OCI-LY1 (cell line): ENCODE results near the gene GLIPR1L1.

Experiments
- H2AFZ ChIP-seq: fragments of 200-600 bp; sonication (generic), shearing (Covaris generic); 2 replicates; pipeline ENCODE4 v1.6.0; 2014; ENCODE audit warnings: antibody characterized with exemption, mild to moderate bottlenecking, low read length
- H3F3A ChIP-seq: fragments of 200-600 bp; sonication (generic), shearing (Covaris generic); 2 replicates; pipeline ENCODE4 v1.6.0; 2014; ENCODE audit warnings: mild to moderate bottlenecking, antibody characterized with exemption, low read length, moderate library complexity; ENCODE audit not compliant: insufficient read depth
- H3K27ac ChIP-seq: fragments of 200-600 bp; sonication (generic); 2 replicates; pipeline ENCODE4 v1.5.1; 2014; ENCODE audit warnings: low read length, mixed run types, mild to moderate bottlenecking, low read depth; ENCODE audit not compliant: poor library complexity, severe bottlenecking
- H3K27me3 ChIP-seq: fragments of 200-600 bp; sonication (generic); 2 replicates; pipeline ENCODE4 v1.6.0; 2014; ENCODE audit warnings: antibody characterized with exemption, mild to moderate bottlenecking, low read length, moderate library complexity; ENCODE audit not compliant: insufficient read depth
- H3K36me3 ChIP-seq: fragments of 200-600 bp; sonication (generic); 2 replicates; pipeline ENCODE4 v1.6.1; 2014; ENCODE audit warnings: mild to moderate bottlenecking, antibody characterized with exemption, low read length, moderate library complexity, mixed read lengths; ENCODE audit not compliant: insufficient read depth
- H3K4me1 ChIP-seq: fragments of 200-600 bp; sonication (generic); 2 replicates; pipeline ENCODE4 v1.5.1; 2014; ENCODE audit warnings: mild to moderate bottlenecking, low read length, moderate library complexity; ENCODE audit not compliant: insufficient read depth, severe bottlenecking
- H3K4me2 ChIP-seq: fragments of 200-600 bp; sonication (generic), shearing (Covaris generic); 2 replicates; pipeline ENCODE4 v1.6.1; 2014; ENCODE audit warnings: low read length
- H3K4me3 ChIP-seq: fragments of 200-600 bp; sonication (generic); 2 replicates; pipeline ENCODE4 v1.5.1; 2014; ENCODE audit warnings: low read length, low read depth, mild to moderate bottlenecking, mixed read lengths; ENCODE audit not compliant: poor library complexity, severe bottlenecking
- H3K79me2 ChIP-seq: fragments of 200-600 bp; shearing (Covaris generic); 2 replicates; pipeline ENCODE4 v1.6.1; 2016; ENCODE audit warnings: mixed run types, low read length, mixed read lengths; ENCODE audit not compliant: insufficient read depth
- H3K9ac ChIP-seq: fragments of 200-600 bp; sonication (generic), shearing (Covaris generic); 2 replicates; pipeline ENCODE4 v1.6.1; 2014; ENCODE audit warnings: mild to moderate bottlenecking, low read length, mixed read lengths
- H3K9me2 ChIP-seq: fragments of 200-600 bp; sonication (generic), shearing (Covaris generic); 2 replicates; pipeline ENCODE4 v1.6.1; 2014; ENCODE audit warnings: low read depth, mild to moderate bottlenecking, low read length, mixed read lengths
- H3K9me3 ChIP-seq: fragments of 200-600 bp; shearing (Covaris generic); 2 replicates; pipeline ENCODE4 v1.6.1; 2014; ENCODE audit warnings: low read length, mixed read lengths
- H4K20me1 ChIP-seq: fragments of 200-600 bp; sonication (generic), shearing (Covaris generic); 2 replicates; pipeline ENCODE4 v1.6.0; 2016; ENCODE audit warnings: mild to moderate bottlenecking, low read length; ENCODE audit not compliant: insufficient read depth
- EZH2 ChIP-seq: fragments of 200-600 bp; sonication (generic), shearing (Covaris generic); IDR thresholded peaks from 2 replicates; pipeline ENCODE4 v1.8.0; 2017; ENCODE audit warnings: borderline replicate concordance, mixed run types, mild to moderate bottlenecking, antibody characterized with exemption, low read length, moderate library complexity, mixed read lengths
- TF ChIP-seq, protein P1 (sequence below): fragments of 200-600 bp; sonication (generic), shearing (Covaris generic); IDR thresholded peaks from 2 replicates; pipeline ENCODE4 v1.5.1; 2017; ENCODE audit warnings: mild to moderate bottlenecking, antibody characterized with exemption, low read length, moderate library complexity, mixed read lengths

The GLIPR1L1 gene

DNA sequence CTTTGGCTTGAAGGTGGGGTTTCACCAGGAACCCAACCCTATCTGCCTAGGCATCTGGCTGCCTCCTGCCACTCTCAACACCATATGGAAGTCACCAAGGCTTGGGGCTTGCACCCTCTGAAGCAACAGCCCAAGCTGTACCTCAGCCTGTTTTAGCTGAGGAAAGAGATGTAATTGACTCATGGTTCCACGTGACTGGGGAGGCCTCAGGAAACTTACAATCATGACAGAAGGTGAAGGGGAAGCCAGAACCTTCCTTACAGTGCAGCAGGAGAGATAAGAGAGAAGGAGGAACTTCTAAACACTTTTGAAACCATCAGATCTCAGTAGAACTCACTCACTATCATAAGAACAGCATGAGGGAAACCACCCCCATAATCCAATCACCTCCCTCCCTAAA lies 26.9 kb downstream of the GLIPR1L1 start:
- Histone ChIP-seq H4K20me1 (no peaks in the 10 kb centered on the region), H3K4me2 (no peak overlapping the region), H3K36me3 (no peaks in the 10 kb centered on the region), H3K27ac (no peak overlapping the region), H3K4me3 (no peak overlapping the region), H3K9me2 (no peaks in the 10 kb centered on the region), H3K27me3 (no peaks in the 10 kb centered on the region), H3K9me3 (no peaks in the 10 kb centered on the region), H3F3A (no peaks in the 10 kb centered on the region), H2AFZ (no peak overlapping the region), H3K9ac (no peak overlapping the region), H3K4me1 (no peaks in the 10 kb centered on the region), H3K79me2 (no peaks in the 10 kb centered on the region)
- TF ChIP-seq EZH2: no peak
- TF ChIP-seq, protein P1, sequence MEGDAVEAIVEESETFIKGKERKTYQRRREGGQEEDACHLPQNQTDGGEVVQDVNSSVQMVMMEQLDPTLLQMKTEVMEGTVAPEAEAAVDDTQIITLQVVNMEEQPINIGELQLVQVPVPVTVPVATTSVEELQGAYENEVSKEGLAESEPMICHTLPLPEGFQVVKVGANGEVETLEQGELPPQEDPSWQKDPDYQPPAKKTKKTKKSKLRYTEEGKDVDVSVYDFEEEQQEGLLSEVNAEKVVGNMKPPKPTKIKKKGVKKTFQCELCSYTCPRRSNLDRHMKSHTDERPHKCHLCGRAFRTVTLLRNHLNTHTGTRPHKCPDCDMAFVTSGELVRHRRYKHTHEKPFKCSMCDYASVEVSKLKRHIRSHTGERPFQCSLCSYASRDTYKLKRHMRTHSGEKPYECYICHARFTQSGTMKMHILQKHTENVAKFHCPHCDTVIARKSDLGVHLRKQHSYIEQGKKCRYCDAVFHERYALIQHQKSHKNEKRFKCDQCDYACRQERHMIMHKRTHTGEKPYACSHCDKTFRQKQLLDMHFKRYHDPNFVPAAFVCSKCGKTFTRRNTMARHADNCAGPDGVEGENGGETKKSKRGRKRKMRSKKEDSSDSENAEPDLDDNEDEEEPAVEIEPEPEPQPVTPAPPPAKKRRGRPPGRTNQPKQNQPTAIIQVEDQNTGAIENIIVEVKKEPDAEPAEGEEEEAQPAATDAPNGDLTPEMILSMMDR: no peak

DNA sequence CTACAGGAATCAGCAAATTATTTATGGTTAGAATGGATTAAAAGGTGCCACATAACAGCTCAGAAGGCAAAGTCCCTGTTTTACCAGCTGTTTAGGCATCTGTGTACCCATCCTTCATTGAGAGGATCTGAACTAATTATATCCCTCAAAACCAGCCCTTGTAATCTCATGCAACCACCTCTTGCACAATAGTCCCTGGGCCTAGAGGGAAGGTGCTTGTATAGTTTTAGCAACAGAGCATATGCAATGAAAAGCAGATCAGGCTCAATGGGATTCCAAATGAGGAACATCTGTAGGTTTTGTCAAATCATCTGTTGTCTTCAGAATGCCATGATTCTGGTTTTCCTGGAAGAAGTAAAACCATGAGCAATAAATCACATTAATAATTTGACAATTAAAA lies 30.4 kb downstream of the GLIPR1L1 start:
- Histone ChIP-seq H4K20me1 (no peaks in the 10 kb centered on the region), H2AFZ (no peak overlapping the region), H3K4me2 (no peak overlapping the region), H3K27ac (no peak overlapping the region), H3K36me3 (no peaks in the 10 kb centered on the region), H3F3A (no peaks in the 10 kb centered on the region), H3K4me3 (no peak overlapping the region), H3K9ac (no peak overlapping the region), H3K27me3 (no peaks in the 10 kb centered on the region), H3K9me3 (no peaks in the 10 kb centered on the region), H3K9me2 (no peaks in the 10 kb centered on the region), H3K79me2 (no peaks in the 10 kb centered on the region), H3K4me1 (no peaks in the 10 kb centered on the region)
- TF ChIP-seq, protein P1: no peak
- TF ChIP-seq EZH2: no peak

DNA sequence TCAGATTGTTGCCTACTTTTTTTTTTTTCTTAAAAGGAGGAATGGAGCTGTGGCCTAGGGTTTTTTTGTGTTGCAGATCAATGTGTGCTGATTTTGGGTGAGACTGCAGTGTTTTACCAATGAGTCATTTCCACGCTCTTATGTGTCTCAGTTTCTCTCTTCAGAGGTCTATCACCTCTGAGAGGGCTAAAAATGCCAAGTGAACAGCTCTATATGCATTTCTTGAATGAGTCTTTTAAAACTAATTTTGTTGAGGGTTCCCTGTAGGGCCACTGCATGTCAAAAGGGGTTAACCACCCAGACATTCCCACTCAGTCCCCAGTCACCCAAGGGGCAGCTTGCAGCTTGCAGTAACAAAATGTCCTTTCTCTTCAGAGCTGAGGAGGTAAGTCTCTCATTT lies 32.2 kb downstream of the GLIPR1L1 start:
- Histone ChIP-seq H3K36me3 (no peaks in the 10 kb centered on the region), H3K4me3 (no peak overlapping the region), H3K4me2 (no peak overlapping the region), H3K27me3 (no peaks in the 10 kb centered on the region), H3K27ac (no peak overlapping the region), H4K20me1 (no peaks in the 10 kb centered on the region), H3K9me2 (no peaks in the 10 kb centered on the region), H3K79me2 (no peaks in the 10 kb centered on the region), H3F3A (no peaks in the 10 kb centered on the region), H3K9me3 (no peaks in the 10 kb centered on the region), H3K9ac (no peak overlapping the region), H3K4me1 (no peaks in the 10 kb centered on the region), H2AFZ (no peak overlapping the region)
- TF ChIP-seq, protein P1: no peak
- no peak for TF ChIP-seq EZH2
